ENCODE data around the gene SEMA6A.

Gene SEMA6A

GRCh38 chr5:116436674-116437350, 137.8 kb downstream of the SEMA6A start:
- Mint-ChIP-seq H3K27ac (no peak overlapping the region), H3K27me3 (no peaks in the 10 kb centered on the region), H3K36me3 (no peaks in the 10 kb centered on the region), H3K4me3 (no peak overlapping the region), H3K9me3 (no peaks in the 10 kb centered on the region), H3K4me1 (no peaks in the 10 kb centered on the region)
- no peak for DNase-seq
- CTCF ChIA-PET = no interaction called here

GRCh38 chr5:116428966-116429365, 145.7 kb downstream of the SEMA6A start:
- H3K4me3 Mint-ChIP-seq = no peak overlapping the region
- no peaks in the 10 kb centered on the region for H3K27me3 Mint-ChIP-seq
- DNase-seq = no peak
- no peak overlapping the region for H3K27ac Mint-ChIP-seq
- no peaks in the 10 kb centered on the region for H3K36me3 Mint-ChIP-seq
- no peaks in the 10 kb centered on the region for H3K9me3 Mint-ChIP-seq
- no peaks in the 10 kb centered on the region for H3K4me1 Mint-ChIP-seq
- CTCF ChIA-PET = no interaction called here

- DNase-seq = no peak
- CTCF ChIA-PET = no interaction called here
- H3K4me3 Mint-ChIP-seq = no peak overlapping the region
- H3K4me1 Mint-ChIP-seq = no peaks in the 10 kb centered on the region
- no peaks in the 10 kb centered on the region for H3K36me3 Mint-ChIP-seq
- H3K9me3 Mint-ChIP-seq = no peaks in the 10 kb centered on the region
- H3K27ac Mint-ChIP-seq = no peak overlapping the region
- no peaks in the 10 kb centered on the region for H3K27me3 Mint-ChIP-seq
These were observed 146.2 kb downstream of the SEMA6A start for GRCh38 chr5:116428413-116428812.

- Mint-ChIP-seq H3K4me1 (no peaks in the 10 kb centered on the region), H3K4me3 (no peak overlapping the region), H3K36me3 (no peaks in the 10 kb centered on the region), H3K9me3 (peaks cover 3% of the 10 kb centered on the region), H3K27ac (no peak overlapping the region), H3K27me3 (no peaks in the 10 kb centered on the region)
- DNase-seq = no peak
- CTCF ChIA-PET = no interaction called here
These were observed 149.7 kb downstream of the SEMA6A start for GRCh38 chr5:116424951-116425350.

GRCh38 chr5:116424258-116424615, 150.4 kb downstream of the SEMA6A start:
- DNase-seq = no peak
- CTCF ChIA-PET = no interaction called here
- H3K4me3 Mint-ChIP-seq = no peak overlapping the region
- H3K9me3 Mint-ChIP-seq = peaks cover 3% of the 10 kb centered on the region
- no peaks in the 10 kb centered on the region for H3K4me1 Mint-ChIP-seq
- no peak overlapping the region for H3K27ac Mint-ChIP-seq
- H3K36me3 Mint-ChIP-seq = no peaks in the 10 kb centered on the region
- no peaks in the 10 kb centered on the region for H3K27me3 Mint-ChIP-seq

- CTCF ChIA-PET = no interaction called here
These were observed 150.9 kb downstream of the SEMA6A start for GRCh38 chr5:116423587-116424257.

GRCh38 chr5:116423141-116423540, 151.5 kb downstream of the SEMA6A start:
- H3K4me3 Mint-ChIP-seq = no peak overlapping the region
- no peaks in the 10 kb centered on the region for H3K4me1 Mint-ChIP-seq
- no peak overlapping the region for H3K27ac Mint-ChIP-seq
- H3K9me3 Mint-ChIP-seq = peaks cover 3% of the 10 kb centered on the region
- no peak for DNase-seq
- no peaks in the 10 kb centered on the region for H3K36me3 Mint-ChIP-seq
- no peaks in the 10 kb centered on the region for H3K27me3 Mint-ChIP-seq
- CTCF ChIA-PET = no interaction called here

More at GRCh38 chr5:116423587-116424257, 150.9 kb downstream of the SEMA6A start:
- no peak for DNase-seq
- no peak overlapping the region for H3K27ac Mint-ChIP-seq
- no peaks in the 10 kb centered on the region for H3K36me3 Mint-ChIP-seq
- no peak overlapping the region for H3K4me3 Mint-ChIP-seq
- H3K27me3 Mint-ChIP-seq = no peaks in the 10 kb centered on the region
- H3K4me1 Mint-ChIP-seq = no peaks in the 10 kb centered on the region
- H3K9me3 Mint-ChIP-seq = peaks cover 3% of the 10 kb centered on the region

GRCh38 chr5:116421080-116421629, 153.5 kb downstream of the SEMA6A start:
- no peak overlapping the region for H3K4me3 Mint-ChIP-seq
- no peak for DNase-seq
- no peaks in the 10 kb centered on the region for H3K4me1 Mint-ChIP-seq
- H3K27me3 Mint-ChIP-seq = no peaks in the 10 kb centered on the region
- CTCF ChIA-PET = no interaction called here
- peaks cover 3% of the 10 kb centered on the region for H3K9me3 Mint-ChIP-seq
- H3K27ac Mint-ChIP-seq = no peak overlapping the region
- H3K36me3 Mint-ChIP-seq = no peaks in the 10 kb centered on the region

- CTCF ChIA-PET = no interaction called here
- Mint-ChIP-seq H3K27ac (no peak overlapping the region), H3K36me3 (no peaks in the 10 kb centered on the region), H3K4me1 (no peaks in the 10 kb centered on the region), H3K9me3 (peaks cover 3% of the 10 kb centered on the region), H3K4me3 (no peak overlapping the region), H3K27me3 (no peaks in the 10 kb centered on the region)
- no peak for DNase-seq
These were observed 154.1 kb downstream of the SEMA6A start for GRCh38 chr5:116420540-116420939.

GRCh38 chr5:116419258-116419657, 155.4 kb downstream of the SEMA6A start:
- CTCF ChIA-PET = no interaction called here
- Mint-ChIP-seq H3K4me1 (no peaks in the 10 kb centered on the region), H3K27me3 (no peaks in the 10 kb centered on the region), H3K36me3 (no peaks in the 10 kb centered on the region), H3K27ac (no peak overlapping the region), H3K9me3 (peaks cover 3% of the 10 kb centered on the region), H3K4me3 (no peak overlapping the region)
- DNase-seq = no peak

- Mint-ChIP-seq H3K9me3 (peaks cover 3% of the 10 kb centered on the region), H3K27me3 (no peaks in the 10 kb centered on the region), H3K4me3 (no peak overlapping the region), H3K36me3 (no peaks in the 10 kb centered on the region), H3K27ac (no peak overlapping the region), H3K4me1 (no peaks in the 10 kb centered on the region)
- CTCF ChIA-PET = no interaction called here
- DNase-seq = no peak
These were observed 155.8 kb downstream of the SEMA6A start for GRCh38 chr5:116418774-116419173.

GRCh38 chr5:116418016-116418415, 156.6 kb downstream of the SEMA6A start:
- Mint-ChIP-seq H3K9me3 (peaks cover 3% of the 10 kb centered on the region), H3K4me1 (no peaks in the 10 kb centered on the region), H3K27ac (no peak overlapping the region), H3K27me3 (no peaks in the 10 kb centered on the region), H3K4me3 (no peak overlapping the region), H3K36me3 (no peaks in the 10 kb centered on the region)
- no peak for DNase-seq
- CTCF ChIA-PET = no interaction called here

GRCh38 chr5:116415989-116416388, 158.6 kb downstream of the SEMA6A start:
- H3K27ac Mint-ChIP-seq = no peak overlapping the region
- H3K9me3 Mint-ChIP-seq = no peaks in the 10 kb centered on the region
- no peaks in the 10 kb centered on the region for H3K36me3 Mint-ChIP-seq
- H3K4me1 Mint-ChIP-seq = no peaks in the 10 kb centered on the region
- CTCF ChIA-PET = no interaction called here
- H3K4me3 Mint-ChIP-seq = no peak overlapping the region
- H3K27me3 Mint-ChIP-seq = no peaks in the 10 kb centered on the region
- DNase-seq = no peak

GRCh38 chr5:116415182-116415581, 159.4 kb downstream of the SEMA6A start:
- CTCF ChIA-PET = interaction anchor here (1.2 kb wide), 1 partner anchor 10 kb away, joined by 3 read pairs; no protein-coding TSS in a partner anchor
- no peak overlapping the region for H3K27ac Mint-ChIP-seq
- H3K36me3 Mint-ChIP-seq = no peaks in the 10 kb centered on the region

GRCh38 chr5:116411101-116411571, 163.5 kb downstream of the SEMA6A start:
- DNase-seq = no peak

More at GRCh38 chr5:116415182-116415581, 159.4 kb downstream of the SEMA6A start:
- DNase-seq = no peak
- Mint-ChIP-seq H3K4me3 (no peak overlapping the region), H3K4me1 (no peaks in the 10 kb centered on the region), H3K27me3 (no peaks in the 10 kb centered on the region), H3K9me3 (no peaks in the 10 kb centered on the region)

More at GRCh38 chr5:116411101-116411571, 163.5 kb downstream of the SEMA6A start:
- Mint-ChIP-seq H3K27ac (no peak overlapping the region), H3K27me3 (no peaks in the 10 kb centered on the region), H3K4me3 (no peak overlapping the region), H3K36me3 (no peaks in the 10 kb centered on the region), H3K9me3 (no peaks in the 10 kb centered on the region), H3K4me1 (no peaks in the 10 kb centered on the region)
- CTCF ChIA-PET = no interaction called here

Data from activated naive CD4-positive, alpha-beta T cell treated with anti-CD3 and anti-CD28 coated beads, Interleukin-2, amount 10 ng/mL, durations not matched to agents 7 days and 5 days (primary cell).